Mesendoderm (in vitro differentiated cells): Measurements from ENCODE around the gene TBC1D8.

Source experiments
- DNase-seq: peaks from one replicate; pipeline ENCODE4 v3.0.0; 2013
- H2AK5ac ChIP-seq: 2 replicates; pipeline ENCODE4 v1.6.1; 2013; ENCODE audit warnings: low read length, inconsistent platforms
- H2BK120ac ChIP-seq: 2 replicates; pipeline ENCODE4 v1.6.1; 2013; ENCODE audit warnings: low read depth, mild to moderate bottlenecking, low read length, moderate library complexity, mixed read lengths
- H2BK15ac ChIP-seq: replicated peaks from 2 replicates; pipeline ENCODE4 v1.6.1; 2013; ENCODE audit warnings: low read depth, mild to moderate bottlenecking, moderate library complexity
- H2BK5ac ChIP-seq: 2 replicates; pipeline ENCODE4 v1.6.1; 2013; ENCODE audit warnings: low read length, inconsistent platforms
- H3K18ac ChIP-seq: 2 replicates; pipeline ENCODE4 v1.6.1; 2013; ENCODE audit warnings: mild to moderate bottlenecking, low read length, mixed read lengths
- H3K23ac ChIP-seq: one replicate; pipeline ENCODE4 v1.6.1; 2013; ENCODE audit warnings: low read length
- H3K27ac ChIP-seq: 2 replicates; pipeline ENCODE4 v1.5.1; 2013; ENCODE audit warnings: low read depth, mild to moderate bottlenecking, inconsistent platforms, low read length, moderate library complexity
- H3K27me3 ChIP-seq: 2 replicates; pipeline ENCODE4 v1.6.1; 2013; ENCODE audit warnings: low read length, control low read depth, mild to moderate bottlenecking, inconsistent platforms; ENCODE audit not compliant: insufficient read depth, poor library complexity
- H3K36me3 ChIP-seq: 2 replicates; pipeline ENCODE4 v1.6.1; 2013; ENCODE audit warnings: low read length, inconsistent platforms; ENCODE audit not compliant: control insufficient read depth, insufficient read depth
- H3K4ac ChIP-seq: one replicate; pipeline ENCODE4 v1.6.1; 2013; ENCODE audit warnings: low read depth, mild to moderate bottlenecking, low read length, moderate library complexity
- H3K4me1 ChIP-seq: 2 replicates; pipeline ENCODE4 v1.6.1; 2013; ENCODE audit warnings: low read depth, low read length, inconsistent platforms; ENCODE audit not compliant: control insufficient read depth
- H3K4me2 ChIP-seq: 2 replicates; pipeline ENCODE4 v1.6.1; 2013; ENCODE audit warnings: low read length
- H3K4me3 ChIP-seq: 2 replicates; pipeline ENCODE4 v1.5.1; 2013; ENCODE audit warnings: mild to moderate bottlenecking, low read length
- H3K56ac ChIP-seq: one replicate; pipeline ENCODE4 v1.6.1; 2013; ENCODE audit warnings: low read length
- H3K79me1 ChIP-seq: 2 replicates; pipeline ENCODE4 v1.6.1; 2013; ENCODE audit warnings: low read length, inconsistent platforms
- H3K79me2 ChIP-seq: 2 replicates; pipeline ENCODE4 v1.6.1; 2013; ENCODE audit warnings: mild to moderate bottlenecking, low read length; ENCODE audit not compliant: control insufficient read depth, insufficient read depth
- H3K9ac ChIP-seq: 2 replicates; pipeline ENCODE4 v1.6.1; 2013; ENCODE audit warnings: low read length, inconsistent platforms
- H4K5ac ChIP-seq: one replicate; pipeline ENCODE4 v1.6.1; 2013; ENCODE audit warnings: low read length
- H4K8ac ChIP-seq: one replicate; pipeline ENCODE4 v1.6.1; 2013; ENCODE audit warnings: low read depth, mild to moderate bottlenecking, control low read depth, low read length, moderate library complexity
- WGBS: extraction: QIAGEN DNeasy Blood & Tissue Kit; methylation state at CpG from one replicate; pipeline ENCODE4 v1.1.7; 2013; ENCODE audit warnings: low lambda C conversion rate, missing lambda C conversion rate; ENCODE audit not compliant: insufficient coverage; ENCODE audit errors: extremely low coverage; 5-methylcytosine and 5-hydroxymethylcytosine counted together

TBC1D8 gene

GRCh38 chr2:101006065-101006715 is 145.0 kb downstream of the TBC1D8 start:
- Histone ChIP-seq H3K4me2 (no peak overlapping the region), H2BK5ac (no peak overlapping the region), H3K56ac (no peak overlapping the region), H4K8ac (no peak overlapping the region), H3K4me1 (peaks cover 6% of the 10 kb centered on the region), H3K4ac (no peak overlapping the region), H3K79me1 (peaks cover 8% of the 10 kb centered on the region), H2BK120ac (no peak overlapping the region), H2AK5ac (no peak overlapping the region), H3K4me3 (no peak overlapping the region), H3K36me3 (peaks cover 19% of the 10 kb centered on the region), H2BK15ac (no peak overlapping the region), H3K27me3 (no peaks in the 10 kb centered on the region), H3K9ac (no peak overlapping the region), H3K23ac (no peak overlapping the region), H3K79me2 (peaks cover 33% of the 10 kb centered on the region), H3K27ac (no peak overlapping the region), H4K5ac (no peak overlapping the region), H3K18ac (no peak overlapping the region)
- no peak for DNase-seq
- WGBS, result no CpG with 5 or more reads among the region's 4 CpGs

- Histone ChIP-seq H2BK15ac (no peak overlapping the region), H3K4me1 (peaks cover 6% of the 10 kb centered on the region), H3K27ac (no peak overlapping the region), H3K4me3 (no peak overlapping the region), H3K9ac (peak overlapping the region; percentile 97), H3K18ac (no peak overlapping the region), H2AK5ac (no peak overlapping the region), H2BK5ac (no peak overlapping the region), H3K27me3 (no peaks in the 10 kb centered on the region), H3K36me3 (peaks cover 19% of the 10 kb centered on the region), H3K79me2 (peaks cover 33% of the 10 kb centered on the region), H4K5ac (no peak overlapping the region), H3K56ac (peak overlapping the region; percentile 97), H3K4ac (no peak overlapping the region), H3K23ac (no peak overlapping the region), H3K79me1 (peaks cover 8% of the 10 kb centered on the region), H4K8ac (no peak overlapping the region), H2BK120ac (no peak overlapping the region), H3K4me2 (peak overlapping the region; percentile 84)
- DNase-seq, result no peak
- WGBS, result no CpG with 5 or more reads among the region's 12 CpGs
These were observed 146.4 kb downstream of the TBC1D8 start for GRCh38 chr2:101004620-101005325.

- no peak overlapping the region for H2AK5ac ChIP-seq
- no peaks in the 10 kb centered on the region for H3K27me3 ChIP-seq
- H4K8ac ChIP-seq, result no peak overlapping the region
- DNase-seq, result peak; percentile 25
- peak overlapping the region; percentile 63 for H3K27ac ChIP-seq
- H3K79me1 ChIP-seq, result peaks cover 8% of the 10 kb centered on the region
- peak overlapping the region; percentile 84 for H3K4me2 ChIP-seq
- H2BK120ac ChIP-seq, result no peak overlapping the region
- H3K79me2 ChIP-seq, result peaks cover 33% of the 10 kb centered on the region
- H2BK15ac ChIP-seq, result no peak overlapping the region
- peak overlapping the region; percentile 97 for H3K9ac ChIP-seq
- peak overlapping the region; percentile 98 for H3K4me3 ChIP-seq
- no peak overlapping the region for H4K5ac ChIP-seq
- H3K4ac ChIP-seq, result no peak overlapping the region
- peaks cover 19% of the 10 kb centered on the region for H3K36me3 ChIP-seq
- H3K4me1 ChIP-seq, result peaks cover 6% of the 10 kb centered on the region
- H3K23ac ChIP-seq, result no peak overlapping the region
- WGBS, result no CpG with 5 or more reads among the region's 12 CpGs
- H3K18ac ChIP-seq, result no peak overlapping the region
- peak overlapping the region; percentile 97 for H3K56ac ChIP-seq
- peak overlapping the region; percentile 27 for H2BK5ac ChIP-seq
These were observed 147.9 kb downstream of the TBC1D8 start for GRCh38 chr2:101003278-101003775.

GRCh38 chr2:101002562-101003277 is 148.5 kb downstream of the TBC1D8 start:
- H3K4ac ChIP-seq, result peak overlapping the region; percentile 44
- H3K27ac ChIP-seq, result peak overlapping the region; percentile 63
- peak overlapping the region; percentile 97 for H3K56ac ChIP-seq
- peaks cover 33% of the 10 kb centered on the region for H3K79me2 ChIP-seq
- H3K23ac ChIP-seq, result peak overlapping the region; percentile 83
- no peak overlapping the region for H2BK120ac ChIP-seq
- H3K4me2 ChIP-seq, result peak overlapping the region; percentile 84
- no peak overlapping the region for H2BK15ac ChIP-seq
- no CpG with 5 or more reads among the region's 26 CpGs for WGBS
- no peak for DNase-seq
- no peaks in the 10 kb centered on the region for H3K27me3 ChIP-seq
- peak overlapping the region; percentile 27 for H2BK5ac ChIP-seq
- peaks cover 19% of the 10 kb centered on the region for H3K36me3 ChIP-seq
- H3K18ac ChIP-seq, result peak overlapping the region; percentile 25
- no peak overlapping the region for H4K8ac ChIP-seq
- H3K79me1 ChIP-seq, result peaks cover 8% of the 10 kb centered on the region
- H3K4me1 ChIP-seq, result peaks cover 6% of the 10 kb centered on the region
- H2AK5ac ChIP-seq, result peak overlapping the region; percentile 72
- H3K9ac ChIP-seq, result peak overlapping the region; percentile 97
- no peak overlapping the region for H4K5ac ChIP-seq
- H3K4me3 ChIP-seq, result peak overlapping the region; percentile 98

- Histone ChIP-seq H3K36me3 (peaks cover 15% of the 10 kb centered on the region), H3K79me2 (peaks cover 33% of the 10 kb centered on the region), H2BK15ac (no peak within 1 kb of the TSS), H3K23ac (peak within 1 kb of the TSS; percentile 83), H2BK120ac (no peak within 1 kb of the TSS), H4K5ac (no peak within 1 kb of the TSS), H3K4ac (peak within 1 kb of the TSS; percentile 44), H3K4me3 (peak within 1 kb of the TSS; percentile 98), H3K18ac (peak within 1 kb of the TSS; percentile 25), H4K8ac (peak within 1 kb of the TSS; percentile 69), H3K9ac (peak within 1 kb of the TSS; percentile 97), H3K56ac (peak within 1 kb of the TSS; percentile 97), H3K27me3 (no peaks in the 10 kb centered on the region), H3K27ac (peak within 1 kb of the TSS; percentile 63), H3K4me2 (peak within 1 kb of the TSS; percentile 84), H2BK5ac (peak within 1 kb of the TSS; percentile 27), H3K4me1 (peaks cover 6% of the 10 kb centered on the region), H2AK5ac (peak within 1 kb of the TSS; percentile 72), H3K79me1 (peaks cover 8% of the 10 kb centered on the region)
- WGBS, result no CpG with 5 or more reads among the region's 59 CpGs
- peak; percentile 99 for DNase-seq
These were observed 149.3 kb downstream of the TBC1D8 start, which contains the start of gene RPL31 for GRCh38 chr2:101001691-101002561. TSS of gene RPL31 (plus strand) at chr2:101002289. CDS start at chr2:101002702, 413 bp downstream.
